Left hindlimb (tissue), 1 donor: Measurements from ENCODE around the gene GRM8.

Source experiments
- DNase-seq: peaks from one replicate; pipeline ENCODE4 v3.0.0-alpha.2; 2018

Gene GRM8

GRCh38 chr7:126411032-126411820 lies 841.5 kb downstream of the GRM8 start:
- DNase-seq = no peak

- no peak for DNase-seq
These were observed 849.7 kb downstream of the GRM8 start for GRCh38 chr7:126403040-126403439.

GRCh38 chr7:126401918-126402317 lies 850.8 kb downstream of the GRM8 start:
- no peak for DNase-seq

- DNase-seq = no peak
These were observed 853.8 kb downstream of the GRM8 start for GRCh38 chr7:126398851-126399529.

- DNase-seq = no peak
These were observed 854.5 kb downstream of the GRM8 start for GRCh38 chr7:126398285-126398684.

- no peak for DNase-seq
These were observed 858.3 kb downstream of the GRM8 start for GRCh38 chr7:126394406-126394805.
